ENCODE data around the gene RNF182. TPM values are rescaled to one million over a fixed set of nuclear protein-coding genes. Genes with fewer than 3 reads are reported as not detected.

Gene RNF182
- total RNA-seq, 1 donor from 2014 or later = 15.3 TPM

- Histone ChIP-seq H3K9ac (no peak overlapping the region), H3K4me2 (no peak overlapping the region), H3K9me3 (ENCODE audit: low read depth) (no peaks in the 10 kb centered on the region), H3K36me3 (no peaks in the 10 kb centered on the region), H2AFZ (replicated peaks) (no peak overlapping the region), H3K4me1 (peaks cover 10% of the 10 kb centered on the region), H3F3A (ENCODE audit: low read depth) (no peaks in the 10 kb centered on the region), H3K79me2 (ENCODE audit: low read depth) (no peaks in the 10 kb centered on the region), H4K20me1 (ENCODE audit: low read depth) (no peaks in the 10 kb centered on the region), H3K27me3 (no peaks in the 10 kb centered on the region), H3K27ac (no peak overlapping the region), H3K4me3 (no peak overlapping the region)
- Mint-ChIP-seq H3K36me3 (no peaks in the 10 kb centered on the region), H3K27me3 (ENCODE audit: insufficient read depth, low read depth) (no peaks in the 10 kb centered on the region), H3K27ac (no peak overlapping the region), H3K9me3 (no peaks in the 10 kb centered on the region), H3K4me3 (no peak overlapping the region), H3K4me1 (peaks cover 6% of the 10 kb centered on the region)
- no peak for DNase-seq (ENCODE audit: low spot score)
- TF ChIP-seq EZH2 (IDR thresholded peaks at IDR 0.05) (no peak), EZH2phosphoT487 (IDR thresholded peaks at IDR 0.05) (no peak), CTCF (IDR thresholded peaks at IDR 0.05) (no peak)
Measured at GRCh38 chr6:13987400-13987865, 62.7 kb downstream of the RNF182 start.

GRCh38 chr6:13988049-13988738 lies 63.4 kb downstream of the RNF182 start:
- no peaks in the 10 kb centered on the region for H3K9me3 ChIP-seq (ENCODE audit: low read depth)
- no peak overlapping the region for H3K4me3 ChIP-seq
- no peak overlapping the region for H3K4me3 Mint-ChIP-seq
- H3K4me1 ChIP-seq = peaks cover 10% of the 10 kb centered on the region
- H4K20me1 ChIP-seq (ENCODE audit: low read depth) = no peaks in the 10 kb centered on the region
- no peak overlapping the region for H3K27ac ChIP-seq
- no peaks in the 10 kb centered on the region for H3K36me3 ChIP-seq
- no peaks in the 10 kb centered on the region for H3K79me2 ChIP-seq (ENCODE audit: low read depth)
- H3K9ac ChIP-seq = no peak overlapping the region
- H3K27ac Mint-ChIP-seq = no peak overlapping the region
- H3K4me1 Mint-ChIP-seq = peaks cover 6% of the 10 kb centered on the region
- no peaks in the 10 kb centered on the region for H3K27me3 Mint-ChIP-seq (ENCODE audit: insufficient read depth, low read depth)
- no peak for DNase-seq (ENCODE audit: low spot score)
- H3F3A ChIP-seq (ENCODE audit: low read depth) = no peaks in the 10 kb centered on the region
- no peaks in the 10 kb centered on the region for H3K36me3 Mint-ChIP-seq
- H3K9me3 Mint-ChIP-seq = no peaks in the 10 kb centered on the region
- H3K27me3 ChIP-seq = no peaks in the 10 kb centered on the region
- no peak overlapping the region for H3K4me2 ChIP-seq
- no peak overlapping the region for H2AFZ ChIP-seq (replicated peaks)
- TF ChIP-seq EZH2phosphoT487 (IDR thresholded peaks at IDR 0.05) (no peak), EZH2 (IDR thresholded peaks at IDR 0.05) (no peak), CTCF (IDR thresholded peaks at IDR 0.05) (no peak)

GRCh38 chr6:13988908-13989307 lies 64.2 kb downstream of the RNF182 start:
- H3K27me3 ChIP-seq = no peaks in the 10 kb centered on the region
- Mint-ChIP-seq H3K27ac (no peak overlapping the region), H3K4me1 (peaks cover 6% of the 10 kb centered on the region), H3K36me3 (no peaks in the 10 kb centered on the region), H3K27me3 (ENCODE audit: insufficient read depth, low read depth) (no peaks in the 10 kb centered on the region), H3K9me3 (no peaks in the 10 kb centered on the region), H3K4me3 (no peak overlapping the region)
- no peak overlapping the region for H2AFZ ChIP-seq (replicated peaks)
- H3K27ac ChIP-seq = no peak overlapping the region
- no peak for TF ChIP-seq EZH2phosphoT487 (IDR thresholded peaks at IDR 0.05)
- TF ChIP-seq CTCF (IDR thresholded peaks at IDR 0.05) = no peak
- TF ChIP-seq EZH2 (IDR thresholded peaks at IDR 0.05) = no peak
- no peaks in the 10 kb centered on the region for H3F3A ChIP-seq (ENCODE audit: low read depth)
- no peaks in the 10 kb centered on the region for H3K36me3 ChIP-seq
- no peaks in the 10 kb centered on the region for H3K9me3 ChIP-seq (ENCODE audit: low read depth)
- no peak overlapping the region for H3K4me3 ChIP-seq
- H3K4me1 ChIP-seq = peaks cover 10% of the 10 kb centered on the region
- no peak overlapping the region for H3K9ac ChIP-seq
- no peak for DNase-seq (ENCODE audit: low spot score)
- no peaks in the 10 kb centered on the region for H3K79me2 ChIP-seq (ENCODE audit: low read depth)
- no peak overlapping the region for H3K4me2 ChIP-seq
- H4K20me1 ChIP-seq (ENCODE audit: low read depth) = no peaks in the 10 kb centered on the region
